Cardiac septum (tissue), 1 donor: ENCODE data around the gene CST9. TPM values are rescaled to one million over a fixed set of nuclear protein-coding genes. Genes with fewer than 3 reads are reported as not detected.
"Not testable (repeated sequence)": the region's sequence is repeated elsewhere in the genome, so short reads cannot be mapped to it uniquely, and the experiment has no call there.

Experiments
- DNase-seq: peaks from one replicate; pipeline ENCODE4 v3.0.0-alpha.2; 2020; ENCODE audit warnings: low spot score
- intact Hi-C: fragments of 100-400 bp; cut with DNase I; formaldehyde crosslinking; loops from one replicate; pipeline ENCODE4 v1.14.0; 2022
- total RNA-seq: library from RNA; stranded (reverse); fragmentation: NEBNext Ultra II Directional; extraction: Animal tissue kit (Norgen Biotek cat#: 25700); gene quantifications from one replicate; pipeline ENCODE4 v1.2.1, GENCODE V29; 2021
- donor health status: DM: no; HTN: no; CAD: no.

Gene CST9
- total RNA-seq, 1 donor from 2014 or later: not detected

DNA sequence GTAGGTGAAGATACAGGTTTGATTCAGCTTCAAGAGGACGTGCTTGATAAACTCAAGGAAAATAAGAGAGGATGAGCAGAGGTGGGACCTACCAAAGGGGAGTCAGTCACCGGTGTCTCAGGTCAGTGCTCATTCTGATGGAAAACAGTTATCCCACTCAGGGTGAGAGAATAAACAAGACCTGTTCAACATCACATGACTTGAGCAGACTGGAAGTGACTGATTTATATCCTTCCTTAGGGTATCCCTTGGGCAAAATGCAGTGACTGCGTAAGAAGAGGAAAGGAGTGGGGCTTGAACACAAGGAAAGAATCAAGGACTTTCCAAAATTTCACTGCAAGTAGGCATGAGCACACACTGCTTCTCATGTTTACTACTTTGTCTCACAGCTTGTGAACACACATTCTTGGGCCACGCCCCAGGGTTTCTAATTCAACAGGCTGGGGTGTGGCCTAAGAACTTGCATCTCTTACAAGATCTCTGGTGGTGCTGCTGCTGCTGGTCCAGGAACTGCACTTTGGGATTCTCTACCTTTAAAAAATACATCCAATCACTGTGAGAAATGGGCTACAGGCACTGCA is 20.4 kb upstream of the CST9 start:
- DNase-seq: peak; percentile 20
- intact Hi-C loops: no loop called here

DNA sequence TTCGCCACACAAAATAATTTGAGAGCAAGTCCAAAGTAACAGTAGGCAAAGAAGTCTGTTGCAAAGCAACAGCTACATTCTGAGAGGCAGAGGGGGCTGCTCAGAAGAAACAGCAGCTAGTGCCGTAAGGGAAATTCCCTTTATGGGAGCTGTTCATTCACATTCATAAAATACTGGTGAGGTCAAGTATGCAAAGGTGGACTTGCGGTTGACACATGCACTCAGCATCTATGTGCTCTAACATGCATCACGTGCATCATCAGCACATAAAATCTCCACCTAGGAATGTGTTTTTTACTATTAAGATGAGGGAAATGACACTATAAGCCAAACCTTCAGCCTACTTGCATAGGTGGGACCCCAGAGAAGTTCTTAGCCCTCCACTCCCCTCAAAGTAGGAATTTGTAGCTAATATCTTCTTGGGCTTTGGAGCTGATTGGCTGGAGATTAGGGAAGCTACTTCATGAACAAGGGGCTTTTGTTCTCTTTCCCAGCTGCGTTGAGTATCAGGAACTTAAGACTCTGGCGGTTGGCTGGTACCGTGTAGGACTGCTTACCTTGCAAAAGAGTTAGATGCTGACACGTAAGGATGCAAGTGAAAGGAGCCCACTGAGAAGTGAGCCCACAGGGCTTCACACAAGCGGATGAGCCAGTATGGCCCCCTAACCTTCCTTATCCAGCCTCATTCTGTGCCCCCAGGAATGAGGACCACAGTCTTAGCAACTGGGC is 19.7 kb upstream of the CST9 start:
- intact Hi-C loops: no loop called here
- DNase-seq: peak; percentile 66

DNA sequence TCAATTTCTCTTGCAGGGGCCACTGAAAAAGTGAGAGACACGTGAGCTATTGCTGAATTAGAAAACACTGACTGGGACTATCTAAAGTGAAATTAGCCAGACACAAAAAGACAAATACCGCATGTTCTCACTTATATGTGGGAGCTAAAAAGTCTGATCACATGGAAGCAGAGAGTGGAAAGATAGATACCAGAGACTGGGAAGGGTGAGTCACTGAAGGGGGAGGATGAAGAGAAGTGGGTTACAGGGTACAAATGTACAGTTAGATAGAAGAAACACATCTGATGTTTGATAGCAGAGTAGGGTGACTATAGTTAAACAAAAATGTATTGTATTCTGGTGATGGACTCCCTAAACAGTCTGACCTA is 18.6 kb upstream of the CST9 start:
- intact Hi-C loops: no loop called here
- no peak for DNase-seq

GRCh38 chr20:23623666-23624323 is 18.1 kb upstream of the CST9 start:
- intact Hi-C loops: no loop called here
- DNase-seq: no peak

DNA sequence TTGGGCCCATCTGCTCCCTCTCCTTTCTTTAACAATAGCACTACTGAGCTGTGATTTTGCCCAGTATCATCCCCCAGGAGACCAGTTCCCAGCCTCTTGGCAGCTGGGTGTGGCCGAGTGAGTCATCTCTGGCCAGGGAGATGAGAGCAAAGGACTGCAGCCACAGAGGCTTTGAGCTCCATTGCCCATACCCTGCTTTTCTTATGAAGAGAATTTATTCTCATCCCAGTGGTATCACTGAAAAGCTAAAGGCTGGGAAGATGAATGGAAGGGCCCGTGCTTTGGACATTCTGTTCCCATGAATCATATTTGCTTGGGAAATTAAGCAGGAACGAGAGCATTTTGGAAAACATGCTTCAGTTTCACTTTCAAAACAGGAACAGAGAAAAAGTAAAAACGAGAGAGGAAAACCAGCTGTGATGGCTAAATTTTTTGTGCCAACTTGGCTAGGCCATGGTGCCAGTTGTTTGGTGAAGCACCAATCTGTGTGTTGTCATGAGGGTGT is 17.2 kb upstream of the CST9 start:
- intact Hi-C loops: no loop called here

DNA sequence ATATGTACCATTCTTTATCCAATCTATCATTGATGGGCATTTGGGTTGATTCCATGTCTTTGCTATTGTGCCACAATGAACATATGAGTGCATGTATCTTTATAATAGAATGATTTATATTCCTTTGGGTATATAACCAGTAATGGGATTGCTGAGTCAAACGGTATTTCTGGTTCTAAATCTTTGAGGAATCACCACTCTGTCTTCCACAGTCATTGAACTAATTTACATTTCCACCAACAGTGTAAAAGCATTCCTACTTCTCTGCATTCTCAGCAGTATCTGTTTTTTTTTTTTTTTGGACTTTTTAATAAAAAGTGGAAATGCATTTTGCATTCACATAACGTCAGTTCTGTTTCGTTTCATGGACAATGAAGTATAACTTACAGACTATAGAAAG is 16.7 kb upstream of the CST9 start:
- intact Hi-C loops, DNase-seq: not testable (repeated sequence)

More for the DNA sequence above, 17.2 kb upstream of the CST9 start:
- peak; percentile 78 for DNase-seq

DNA sequence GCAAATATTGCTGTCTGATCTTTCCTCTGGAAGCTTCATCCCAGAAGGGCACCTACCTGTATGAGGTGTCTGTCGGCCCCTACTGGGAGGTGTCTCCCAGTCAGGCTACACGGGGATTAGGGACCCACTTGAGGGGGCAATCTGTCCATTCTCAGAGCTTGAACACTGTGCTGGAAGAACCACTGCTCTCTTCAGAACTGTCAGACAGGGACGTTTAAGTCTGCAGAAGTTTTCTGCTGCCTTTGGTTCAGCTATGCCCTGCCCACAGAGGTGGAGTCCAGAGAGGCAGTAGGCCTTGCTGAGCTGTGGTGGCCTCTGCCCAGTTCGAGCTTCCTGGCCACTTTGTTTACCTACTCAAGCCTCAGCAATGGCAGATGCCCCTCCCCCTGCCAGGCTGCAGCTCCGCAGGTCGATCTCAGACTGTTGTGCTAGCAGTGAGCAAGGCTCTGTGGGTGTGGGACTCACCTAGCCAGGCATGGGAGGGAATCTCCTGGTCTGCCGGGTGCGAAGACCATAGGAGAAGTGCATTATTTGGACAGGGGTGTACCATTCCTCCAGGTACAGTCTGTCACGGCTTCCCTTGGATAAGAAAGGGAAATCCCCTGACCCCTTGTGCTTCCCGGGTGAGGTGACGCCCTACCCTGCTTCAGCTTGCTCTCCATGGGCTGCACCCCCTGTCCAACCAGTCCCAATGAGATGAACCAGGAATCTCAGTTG is 15.1 kb upstream of the CST9 start:
- intact Hi-C loops: not testable (repeated sequence)
- DNase-seq: peak; percentile 66

DNA sequence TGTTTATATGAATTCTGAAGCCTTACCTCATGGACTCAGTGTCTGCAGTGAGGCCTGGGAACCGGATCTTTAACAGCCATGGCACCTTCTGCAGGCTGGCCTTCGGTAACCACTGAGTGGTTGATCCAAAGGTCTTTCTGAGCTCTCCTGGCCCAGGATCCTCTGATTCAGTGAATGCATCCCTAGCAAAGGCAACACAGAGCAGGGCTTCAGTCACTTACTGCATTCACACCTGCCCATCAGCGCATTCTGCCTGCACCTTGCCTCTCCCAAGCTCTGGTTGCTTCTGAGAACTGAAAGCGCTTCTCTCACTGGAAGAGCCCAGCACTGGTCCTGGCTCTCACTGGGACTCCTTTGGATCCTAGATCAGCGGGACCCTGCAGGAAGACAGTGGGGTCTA is 8.4 kb upstream of the CST9 start:
- DNase-seq: no peak
- intact Hi-C loops: no loop called here

DNA sequence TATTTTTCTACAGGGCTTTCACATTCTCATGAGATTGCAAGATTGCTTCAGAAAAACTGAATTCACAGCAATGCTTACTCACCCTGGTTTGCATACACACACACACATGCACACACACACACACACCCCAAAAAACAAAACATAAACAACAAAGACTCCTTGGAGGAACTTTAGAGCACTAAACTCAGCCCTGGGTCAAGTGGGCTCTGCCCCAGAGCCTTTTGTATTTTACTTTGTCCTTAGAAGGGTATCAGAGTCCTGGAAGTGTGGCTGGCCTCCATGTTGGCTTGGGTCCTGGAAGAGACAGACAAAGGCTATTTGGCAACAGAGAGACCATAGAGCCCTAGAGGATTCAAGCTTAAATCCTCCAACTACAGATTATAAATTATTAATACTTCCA is 8.0 kb upstream of the CST9 start:
- no peak for DNase-seq
- intact Hi-C loops: no loop called here

DNA sequence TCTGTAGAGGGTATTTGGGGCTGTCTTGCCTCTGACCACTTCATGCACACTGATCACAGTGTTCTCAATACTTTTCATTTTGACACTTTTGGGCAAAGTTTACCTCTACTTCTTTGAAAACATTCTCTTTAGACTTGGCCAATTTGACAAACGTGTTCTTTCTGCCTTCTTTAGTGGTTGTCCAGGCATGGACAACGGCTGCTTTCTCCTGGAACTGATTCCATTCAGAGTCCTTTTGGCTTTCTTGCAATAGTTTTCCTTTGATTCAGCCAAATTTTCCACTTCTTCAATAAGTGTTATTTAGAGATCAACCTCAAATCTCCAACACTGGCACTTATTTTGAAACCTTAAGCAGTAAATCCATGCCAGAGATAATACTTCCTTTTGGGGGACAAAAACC is 6.7 kb upstream of the CST9 start:
- DNase-seq: no peak
- intact Hi-C loops: no loop called here

DNA sequence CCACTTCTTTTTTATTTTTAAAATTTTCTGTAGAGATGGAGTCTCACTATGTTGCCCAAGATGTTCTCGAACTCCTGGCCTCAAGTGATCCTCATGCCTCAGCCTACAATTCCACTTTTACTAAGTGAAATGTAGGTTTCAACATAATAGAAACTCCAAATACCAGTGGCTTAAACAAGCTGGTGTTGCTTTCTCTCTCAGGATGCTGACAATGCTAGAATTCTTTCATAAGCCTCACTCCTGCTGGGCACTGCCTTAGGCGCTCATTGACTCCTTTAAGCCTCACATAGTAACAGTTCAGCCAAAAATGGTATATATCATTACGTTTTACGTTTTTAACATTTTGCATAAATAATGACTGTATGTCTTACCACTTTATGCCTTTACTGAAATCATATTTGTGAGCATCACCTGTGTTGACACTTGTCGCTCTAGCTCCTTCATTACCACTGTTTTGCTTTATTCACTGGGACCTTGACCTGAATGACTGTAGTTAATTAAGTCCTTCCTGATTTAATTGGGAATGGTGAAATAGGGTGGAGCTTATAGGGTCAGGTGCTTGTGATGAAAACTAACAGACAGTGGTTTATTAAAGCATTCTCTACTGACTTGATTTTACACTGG is 3.9 kb upstream of the CST9 start:
- intact Hi-C loops: loop anchor here (5.0 kb wide), 2 partner anchors 167 to 242 kb away; no protein-coding TSS in a partner anchor
- no peak for DNase-seq

GRCh38 chr20:23608251-23608846 is 2.6 kb upstream of the CST9 start:
- intact Hi-C loops: loop anchor here (5.0 kb wide), 2 partner anchors 166 to 241 kb away; no protein-coding TSS in a partner anchor
- no peak for DNase-seq

DNA sequence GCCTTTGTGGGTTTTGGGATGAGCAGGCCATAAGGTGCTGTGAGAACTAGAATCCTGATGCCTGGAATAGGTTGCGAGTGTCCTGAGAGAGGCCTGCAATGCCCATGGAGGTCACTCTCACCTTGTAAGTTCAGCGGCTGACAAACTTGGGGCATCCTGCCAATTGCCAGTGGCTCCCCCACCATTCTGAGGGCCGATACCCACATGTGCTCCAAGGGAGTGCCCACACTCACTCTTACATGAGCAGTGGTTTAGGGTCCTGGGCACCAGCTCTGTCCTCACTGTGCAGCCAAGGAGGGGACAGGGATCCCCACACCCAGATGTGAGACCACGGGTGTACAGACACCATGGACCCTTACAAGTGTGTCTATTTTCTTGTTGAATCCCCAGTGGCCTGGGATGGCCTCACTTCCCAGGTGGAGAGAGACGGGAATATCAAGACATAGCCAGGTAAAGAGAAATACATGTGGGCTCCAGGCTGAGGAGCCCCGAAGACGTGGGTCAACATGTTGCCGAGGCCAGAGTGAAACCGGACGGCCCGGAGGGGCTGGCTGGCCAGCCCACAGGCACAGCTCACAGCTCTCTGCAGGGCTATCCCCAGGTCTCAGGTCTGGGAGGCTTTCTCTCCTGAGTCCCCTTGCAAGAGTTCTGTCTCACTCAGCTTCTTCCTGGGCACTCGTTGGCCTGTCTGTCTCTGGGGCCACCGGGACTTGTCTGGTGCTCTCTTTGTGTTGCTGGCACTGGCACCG is 2.0 kb upstream of the CST9 start:
- intact Hi-C loops: loop anchor here (5.0 kb wide), 2 partner anchors 165 to 240 kb away; no protein-coding TSS in a partner anchor
- no peak for DNase-seq

DNA sequence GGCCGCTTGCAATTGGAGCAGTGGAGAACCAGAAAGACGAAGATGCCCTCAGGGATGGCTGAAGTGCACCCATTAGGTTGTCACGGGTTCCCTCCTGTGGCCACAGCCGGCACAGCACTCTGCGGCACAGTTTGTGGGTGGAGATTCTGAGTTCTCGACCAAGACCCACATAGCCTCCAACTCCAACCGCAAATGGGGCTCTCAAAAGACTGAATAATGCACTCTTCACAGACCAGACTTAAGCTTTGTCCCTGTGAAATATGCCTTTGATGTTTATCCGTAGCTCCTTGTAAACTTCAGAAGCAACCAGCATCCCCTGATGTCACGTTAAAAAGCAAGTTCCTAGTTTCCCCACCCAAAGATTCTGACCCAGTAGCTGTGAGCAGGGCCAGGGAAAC is 934 bp upstream of the CST9 start:
- intact Hi-C loops: loop anchor here (5.0 kb wide), 2 partner anchors 164 to 239 kb away; no protein-coding TSS in a partner anchor
- DNase-seq: peak; percentile 81

DNA sequence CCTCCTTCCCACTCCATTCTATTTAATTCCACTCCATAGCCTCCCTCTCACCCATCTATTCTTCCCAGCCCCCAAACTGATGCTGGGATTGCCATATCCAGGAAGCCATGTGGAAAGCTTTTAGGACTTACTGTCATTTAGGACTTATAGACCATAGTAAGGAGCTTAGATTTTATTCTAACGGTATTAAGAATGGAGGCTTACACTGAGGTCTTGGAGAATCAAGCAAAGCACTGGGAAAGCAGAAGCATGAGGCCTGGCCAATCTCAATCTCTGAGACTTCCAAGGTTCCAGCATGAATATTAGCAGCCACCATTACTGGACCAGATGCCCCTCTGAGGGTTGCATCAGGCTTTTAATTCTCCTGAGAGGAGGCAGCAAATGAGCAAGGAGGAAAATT is 1.4 kb downstream of the CST9 start:
- no peak for DNase-seq
- intact Hi-C loops: no loop called here

GRCh38 chr20:23603321-23603720 is 2.4 kb downstream of the CST9 start:
- intact Hi-C loops: no loop called here
- DNase-seq: no peak

DNA sequence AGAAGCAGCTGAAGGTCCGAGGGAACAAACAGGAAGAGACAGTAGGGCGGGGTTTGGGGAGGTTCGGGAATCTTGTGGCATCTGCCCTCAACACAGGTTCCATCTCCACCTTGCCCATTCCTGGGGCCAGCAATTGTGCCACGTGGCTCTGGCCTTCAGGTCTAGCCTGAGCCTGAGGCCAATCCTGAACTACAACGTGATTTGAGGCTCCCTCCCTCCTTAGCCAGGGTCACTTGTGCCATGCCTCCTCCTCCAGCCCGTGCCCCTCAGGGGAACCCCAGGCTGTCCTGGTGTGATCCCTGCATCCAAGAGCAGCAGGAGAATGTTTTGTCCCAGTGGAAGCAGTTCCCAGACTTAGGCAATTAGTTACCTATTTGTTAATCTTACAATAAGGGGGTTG is 3.0 kb downstream of the CST9 start:
- intact Hi-C loops: no loop called here
- no peak for DNase-seq

DNA sequence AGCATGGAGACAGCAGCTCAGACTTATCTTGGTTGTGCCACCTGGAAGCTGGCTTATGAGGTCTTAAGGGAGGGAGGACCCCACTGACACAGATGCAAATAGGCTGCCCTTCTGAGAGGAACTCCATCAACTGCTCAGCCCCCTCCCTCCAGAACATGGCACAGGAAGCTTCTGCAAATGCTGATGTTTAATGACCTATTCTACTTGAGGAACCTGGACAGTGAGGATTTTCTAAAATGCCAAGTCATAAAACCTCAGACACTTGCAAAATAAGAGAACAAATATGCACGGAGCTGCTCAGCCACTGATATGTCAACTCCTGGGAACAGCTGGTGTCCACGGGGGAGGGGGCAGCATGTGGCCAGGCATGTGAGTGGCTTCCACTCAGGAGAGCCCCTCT is 3.5 kb downstream of the CST9 start:
- no peak for DNase-seq

GRCh38 chr20:23601715-23602114 is 4.0 kb downstream of the CST9 start:
- intact Hi-C loops: no loop called here

More for the DNA sequence above, 3.5 kb downstream of the CST9 start:
- intact Hi-C loops: no loop called here

More at GRCh38 chr20:23601715-23602114, 4.0 kb downstream of the CST9 start:
- DNase-seq: no peak
